CD4-positive, alpha-beta memory T cell (primary cell): ENCODE data around the gene IFNA17. TPM values are rescaled to one million over a fixed set of nuclear protein-coding genes. Genes with fewer than 3 reads are reported as not detected.
"Not testable (repeated sequence)": the region's sequence is repeated elsewhere in the genome, so short reads cannot be mapped to it uniquely, and the experiment has no call there.

Source experiments
- CTCF ChIA-PET: fragments of 350-600 bp; sonication (Branson Sonifier 250); formaldehyde crosslinking; loops from one replicate; lab custom pipeline; 2021; ENCODE audit warnings: inconsistent platforms; ENCODE audit not compliant: partially characterized antibody; lab: Charles Lee
- POLR2A ChIA-PET: fragments of 350-600 bp; sonication (Branson Sonifier 250); formaldehyde crosslinking; loops from one replicate; lab custom pipeline; 2021; ENCODE audit not compliant: partially characterized antibody; lab: Charles Lee
- DNase-seq, 5 donors: peaks; one replicate each; pipeline versions ENCODE4 v3.0.0 to v3.0.0-alpha.2; 2020 to 2022; ENCODE audit warnings: mixed read lengths in 1 of 5
- H3K27ac ChIP-seq: one replicate; pipeline ENCODE4 v1.7.0; 2013; ENCODE audit warnings: low read depth, low read length
- H3K27me3 ChIP-seq: 2 replicates; pipeline ENCODE4 v1.7.0; 2013; ENCODE audit warnings: mild to moderate bottlenecking, low read length, moderate library complexity; ENCODE audit not compliant: insufficient read depth
- H3K36me3 ChIP-seq: 2 replicates; pipeline ENCODE4 v1.7.0; 2013; ENCODE audit warnings: mild to moderate bottlenecking, low read length, moderate library complexity; ENCODE audit not compliant: insufficient read depth
- H3K4me1 ChIP-seq: 2 replicates; pipeline ENCODE4 v1.7.0; 2013; ENCODE audit warnings: mild to moderate bottlenecking, low read length, moderate library complexity; ENCODE audit not compliant: insufficient read depth
- H3K4me3 ChIP-seq, 2 donors: one replicate each; pipeline ENCODE4 v1.7.0; 2013; ENCODE audit warnings: low read length in 2 of 2, mild to moderate bottlenecking in 1 of 2
- H3K9me3 ChIP-seq, 2 donors: one replicate each; pipeline ENCODE4 v1.7.0; 2013; ENCODE audit warnings: low read length in 2 of 2, control low read depth in 1 of 2; ENCODE audit not compliant: control insufficient read depth in 1 of 2
- H3K27ac Mint-ChIP-seq, 7 donors: one replicate each; pipeline ENCODE4 v1.8.0; 2020 to 2021; ENCODE audit warnings: mixed read lengths in 7 of 7, mild to moderate bottlenecking in 6 of 7, inconsistent platforms in 3 of 7, moderate library complexity in 3 of 7
- H3K27me3 Mint-ChIP-seq, 2 donors: one replicate each; pipeline ENCODE4 v1.8.0; 2020 to 2021; ENCODE audit warnings: mixed read lengths in 2 of 2
- H3K36me3 Mint-ChIP-seq, 2 donors: one replicate each; pipeline ENCODE4 v1.8.0; 2020 to 2021; ENCODE audit warnings: mixed read lengths in 2 of 2, inconsistent platforms in 1 of 2, mild to moderate bottlenecking in 1 of 2
- H3K4me1 Mint-ChIP-seq, 4 donors: one replicate each; pipeline ENCODE4 v1.8.0; 2020 to 2021; ENCODE audit warnings: mixed read lengths in 4 of 4, mild to moderate bottlenecking in 1 of 4
- H3K4me3 Mint-ChIP-seq, 8 donors: one replicate each; pipeline ENCODE4 v1.8.0; 2020 to 2021; ENCODE audit warnings: mixed read lengths in 8 of 8, mild to moderate bottlenecking in 7 of 8, moderate library complexity in 6 of 8, inconsistent platforms in 3 of 8
- H3K9me3 Mint-ChIP-seq, 8 donors: one replicate each; pipeline ENCODE4 v1.8.0; 2020 to 2021; ENCODE audit warnings: mixed read lengths in 8 of 8, mild to moderate bottlenecking in 5 of 8, inconsistent platforms in 3 of 8, moderate library complexity in 1 of 8
- intact Hi-C: fragments of 100-400 bp; cut with micrococcal nuclease; formaldehyde crosslinking; loops from one replicate; pipeline ENCODE4 v1.15.1; 2023
- polyA plus RNA-seq, 2 donors: library from polyadenylated mRNA; unstranded; fragments of 300-500 nt; fragmentation: Illumina TruSeq; gene quantifications; one replicate each; pipeline ENCODE4 v1.2.3, GENCODE V29; 2021
- total RNA-seq, 2 experiments: library from RNA; stranded (reverse); gene quantifications; one replicate each; pipeline ENCODE4 v1.2.3, GENCODE V29; 2021

The IFNA17 gene
- total and polyA plus RNA-seq, 4 experiments from 2014 or later: not detected

- H3K27me3 ChIP-seq, H3K9me3 Mint-ChIP-seq, POLR2A ChIA-PET, H3K4me3 Mint-ChIP-seq, H3K36me3 Mint-ChIP-seq, H3K4me3 ChIP-seq, H3K27ac Mint-ChIP-seq, H3K27ac ChIP-seq, H3K9me3 ChIP-seq, H3K4me1 ChIP-seq, DNase-seq, H3K4me1 Mint-ChIP-seq, H3K36me3 ChIP-seq: not testable (repeated sequence)
- intact Hi-C loops: loop anchor here (10.0 kb wide), 1 partner anchor 254 kb away; no protein-coding TSS in a partner anchor
- H3K27me3 Mint-ChIP-seq: peaks cover 3 to 12% of the 10 kb centered on the region in 2 donors
- CTCF ChIA-PET: interaction anchor here (1.2 to 4.1 kb wide), 2 partner anchors 16 to 224 kb away, joined by 3 to 26 read pairs; no protein-coding TSS in a partner anchor
These were observed 17.2 kb downstream of the IFNA17 start for GRCh38 chr9:21210782-21211181.

- DNase-seq: no peak
- ChIA-PET CTCF (interaction anchor here (1.2 to 4.1 kb wide), 2 partner anchors 16 to 224 kb away, joined by 3 to 26 read pairs; no protein-coding TSS in a partner anchor), POLR2A (no interaction called here)
- Mint-ChIP-seq H3K36me3 (no peaks in the 10 kb centered on the region), H3K4me3 (no peak overlapping the region), H3K27ac (no peak overlapping the region), H3K9me3 (peaks cover 0 to 4% (median 0%) of the 10 kb centered on the region in 8 donors), H3K4me1 (peaks cover 0 to 2% (median under 1%) of the 10 kb centered on the region in 4 donors), H3K27me3 (peaks cover 6 to 12% of the 10 kb centered on the region in 2 donors)
- intact Hi-C loops: loop anchor here (10.0 kb wide), 1 partner anchor 254 kb away; no protein-coding TSS in a partner anchor
- no peaks in the 10 kb centered on the region for H3K9me3 ChIP-seq
- no peaks in the 10 kb centered on the region for H3K4me1 ChIP-seq
- H3K36me3 ChIP-seq: no peaks in the 10 kb centered on the region
- H3K4me3 ChIP-seq: no peak overlapping the region
- H3K27ac ChIP-seq: no peak overlapping the region
- H3K27me3 ChIP-seq: no peaks in the 10 kb centered on the region
These were observed 17.7 kb downstream of the IFNA17 start for GRCh38 chr9:21210311-21210710.

- H3K36me3 Mint-ChIP-seq, H3K27ac Mint-ChIP-seq, H3K9me3 ChIP-seq, H3K36me3 ChIP-seq, H3K4me1 ChIP-seq, H3K27me3 ChIP-seq, intact Hi-C loops, H3K4me3 Mint-ChIP-seq, H3K4me1 Mint-ChIP-seq, POLR2A ChIA-PET, H3K27ac ChIP-seq, CTCF ChIA-PET, DNase-seq, H3K4me3 ChIP-seq: not testable (repeated sequence)
- peaks cover 0 to 10% (median 1%) of the 10 kb centered on the region in 8 donors for H3K9me3 Mint-ChIP-seq
- peaks cover 10 to 14% of the 10 kb centered on the region in 2 donors for H3K27me3 Mint-ChIP-seq
These were observed 21.0 kb downstream of the IFNA17 start, which contains the start of gene IFNA10 for GRCh38 chr9:21207043-21207442. TSS of gene IFNA10 (minus strand) at chr9:21207143. CDS start at chr9:21207097, 46 bp downstream.

GRCh38 chr9:21205204-21205603, 22.8 kb downstream of the IFNA17 start:
- Mint-ChIP-seq H3K27ac (no peak overlapping the region), H3K4me1 (no peaks in the 10 kb centered on the region), H3K27me3 (peaks cover 13 to 18% of the 10 kb centered on the region in 2 donors), H3K4me3 (no peak overlapping the region), H3K36me3 (no peaks in the 10 kb centered on the region), H3K9me3 (peaks cover 0 to 10% (median 1%) of the 10 kb centered on the region in 8 donors)
- no peak overlapping the region for H3K4me3 ChIP-seq
- no peaks in the 10 kb centered on the region for H3K4me1 ChIP-seq
- ChIA-PET CTCF (no interaction called here), POLR2A (no interaction called here)
- intact Hi-C loops: no loop called here
- H3K9me3 ChIP-seq: no peaks in the 10 kb centered on the region
- H3K27me3 ChIP-seq: no peaks in the 10 kb centered on the region
- H3K36me3 ChIP-seq: no peaks in the 10 kb centered on the region
- no peak overlapping the region for H3K27ac ChIP-seq
- DNase-seq: no peak

GRCh38 chr9:21202105-21202504, 25.9 kb downstream of the IFNA17 start, which contains the start of gene IFNA7:
TSS of gene IFNA7 (minus strand) at chr9:21202205. CDS start at chr9:21202165, 40 bp downstream.
- H3K4me1 ChIP-seq, H3K27ac Mint-ChIP-seq, intact Hi-C loops, H3K27ac ChIP-seq, H3K4me1 Mint-ChIP-seq, H3K4me3 Mint-ChIP-seq, POLR2A ChIA-PET, H3K4me3 ChIP-seq, DNase-seq, H3K36me3 Mint-ChIP-seq, H3K9me3 ChIP-seq, H3K27me3 ChIP-seq, H3K36me3 ChIP-seq: not testable (repeated sequence)
- Mint-ChIP-seq H3K9me3 (peaks cover 0 to 10% (median 1%) of the 10 kb centered on the region in 8 donors), H3K27me3 (peaks cover 14 to 20% of the 10 kb centered on the region in 2 donors)
- CTCF ChIA-PET: interaction anchor here (2.1 kb wide), 1 partner anchor 48 kb away, joined by 5 read pairs; no protein-coding TSS in a partner anchor

- POLR2A ChIA-PET: interaction anchor here (0.7 kb wide), 1 partner anchor 249 kb away, joined by 3 read pairs; no protein-coding TSS in a partner anchor
- intact Hi-C loops: loop anchor here (1.0 to 5.0 kb wide), 3 partner anchors 12 to 594 kb away; no protein-coding TSS in a partner anchor
- not testable (repeated sequence) for H3K4me3 ChIP-seq
These were observed 32.9 kb downstream of the IFNA17 start for GRCh38 chr9:21194867-21195776.

GRCh38 chr9:21187487-21187886, 40.5 kb downstream of the IFNA17 start, which contains the start of gene IFNA4:
TSS of gene IFNA4 (minus strand) at chr9:21187587. CDS start at chr9:21187531, 56 bp downstream.
- H3K4me1 ChIP-seq, H3K27me3 ChIP-seq, H3K9me3 Mint-ChIP-seq, H3K36me3 ChIP-seq, H3K4me3 ChIP-seq, H3K27ac Mint-ChIP-seq, DNase-seq, H3K4me3 Mint-ChIP-seq, H3K9me3 ChIP-seq, intact Hi-C loops, H3K36me3 Mint-ChIP-seq, H3K27me3 Mint-ChIP-seq, H3K27ac ChIP-seq, POLR2A ChIA-PET: not testable (repeated sequence)
- H3K4me1 Mint-ChIP-seq: peaks cover 6 to 11% (median 7%) of the 10 kb centered on the region in 4 donors
- CTCF ChIA-PET: interaction anchor here (1.2 kb wide), 1 partner anchor 626 kb away, joined by 3 read pairs; no protein-coding TSS in a partner anchor

More at GRCh38 chr9:21194867-21195776, 32.9 kb downstream of the IFNA17 start:
- H3K27me3 ChIP-seq, H3K36me3 ChIP-seq, H3K4me1 Mint-ChIP-seq, H3K9me3 Mint-ChIP-seq, H3K27me3 Mint-ChIP-seq, H3K27ac ChIP-seq, H3K9me3 ChIP-seq, H3K36me3 Mint-ChIP-seq, H3K4me1 ChIP-seq: not testable (repeated sequence)
- CTCF ChIA-PET: interaction anchor here (0.8 to 2.7 kb wide), 31 partner anchors 8 to 777 kb away, joined by 3 to 28 read pairs (median 5); no protein-coding TSS in a partner anchor
- H3K4me3 Mint-ChIP-seq: peak overlapping the region in 7 of 8 donors; percentile 35 to 78 (median 56)
- peak in 4 of 5 donors; percentile 44 to 51 (median 48) for DNase-seq
- peak overlapping the region in 3 of 7 donors; percentile 36 to 71 (median 39) for H3K27ac Mint-ChIP-seq
